ENCODE data around the gene FER1L5.

Gene FER1L5

DNA sequence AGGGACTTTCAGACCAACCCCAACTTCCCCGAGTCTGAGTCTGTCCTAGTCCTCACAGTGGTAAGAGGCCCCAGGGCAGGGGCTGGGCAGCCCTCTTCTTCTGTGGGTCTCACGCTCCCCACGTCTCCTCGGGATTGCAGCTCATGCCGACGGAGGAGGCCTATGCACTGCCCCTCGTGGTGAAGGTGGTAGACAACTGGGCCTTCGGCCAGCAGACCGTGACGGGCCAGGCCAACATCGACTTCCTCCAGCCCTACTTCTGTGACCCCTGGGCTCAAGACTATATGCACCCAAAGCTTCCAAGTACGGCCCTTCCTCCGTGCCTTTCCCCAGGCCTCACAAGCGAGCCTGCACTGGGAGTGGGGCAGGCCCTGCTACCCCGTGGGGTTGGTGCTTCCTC lies 53.0 kb downstream of the FER1L5 start:
- DNase-seq (ENCODE audit: low read depth in 2 of 2), result no peak

DNA sequence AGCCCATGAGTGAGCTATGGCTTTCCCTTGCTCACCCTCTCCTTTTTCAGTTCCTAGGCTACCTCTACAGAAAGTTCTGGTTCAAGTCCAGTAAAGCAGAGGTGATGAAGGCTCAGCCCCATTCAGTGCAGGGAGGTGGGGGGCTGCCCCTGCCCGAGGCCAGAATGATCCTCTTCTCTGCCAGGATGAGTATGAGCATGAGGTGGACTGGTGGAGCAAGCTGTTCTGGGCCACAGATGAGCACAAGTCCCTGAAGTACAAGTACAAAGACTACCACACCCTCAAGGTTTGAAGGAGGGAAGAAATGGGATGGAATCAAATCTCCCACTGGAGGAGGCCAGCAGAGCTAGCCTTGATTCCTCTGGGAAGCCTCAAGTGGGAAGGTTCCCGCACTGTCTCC lies 54.9 kb downstream of the FER1L5 start:
- DNase-seq (ENCODE audit: low read depth in 2 of 2), result no peak

DNA sequence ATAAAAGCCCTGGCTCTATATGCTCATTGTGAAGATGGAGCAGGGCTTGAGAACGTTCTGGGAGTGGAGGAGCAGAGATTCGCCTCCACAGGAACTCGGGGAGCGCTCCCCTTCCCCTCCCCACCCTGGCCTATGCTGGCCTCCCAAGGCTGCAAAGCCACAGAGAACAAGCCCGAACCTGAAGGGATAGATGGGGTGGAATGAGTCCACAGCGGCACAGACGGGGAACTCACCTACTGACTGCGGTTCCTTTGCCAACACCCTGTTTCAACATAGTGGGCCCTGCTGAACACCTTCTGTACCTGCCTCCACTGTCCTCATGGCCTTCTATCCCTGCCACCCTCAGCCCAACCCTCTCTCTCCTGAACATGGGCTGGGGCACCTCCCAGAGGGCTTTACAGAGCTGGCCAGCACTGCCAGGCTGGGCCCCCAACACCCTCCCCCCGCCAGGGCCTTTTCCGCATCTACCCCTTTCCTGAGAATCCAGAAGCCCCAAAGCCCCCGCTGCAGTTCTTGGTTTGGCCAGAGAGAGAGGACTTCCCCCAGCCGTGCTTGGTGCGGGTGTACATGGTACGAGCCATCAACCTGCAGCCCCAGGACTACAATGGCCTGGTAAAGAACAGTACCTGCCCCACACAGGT lies 55.8 kb downstream of the FER1L5 start:
- no peak for DNase-seq (ENCODE audit: low read depth in 2 of 2)

DNA sequence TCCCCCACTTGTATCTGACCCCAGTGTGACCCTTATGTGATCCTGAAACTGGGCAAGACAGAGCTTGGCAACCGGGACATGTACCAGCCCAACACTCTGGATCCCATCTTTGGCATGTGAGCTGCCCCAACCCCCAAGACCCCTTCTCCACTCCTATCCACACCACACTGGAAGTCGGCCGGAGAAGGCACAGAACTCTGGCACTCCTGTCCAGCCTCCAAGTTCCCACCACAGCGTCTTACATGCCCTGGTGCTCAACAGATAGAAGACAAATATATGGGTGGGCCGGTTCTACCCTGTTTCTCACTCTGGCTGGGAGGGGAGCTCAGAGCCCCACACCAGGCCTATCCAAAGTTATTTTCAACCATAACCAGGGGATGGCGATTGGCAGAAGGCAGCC lies 56.5 kb downstream of the FER1L5 start:
- no peak for DNase-seq (ENCODE audit: low read depth in 2 of 2)

DNA sequence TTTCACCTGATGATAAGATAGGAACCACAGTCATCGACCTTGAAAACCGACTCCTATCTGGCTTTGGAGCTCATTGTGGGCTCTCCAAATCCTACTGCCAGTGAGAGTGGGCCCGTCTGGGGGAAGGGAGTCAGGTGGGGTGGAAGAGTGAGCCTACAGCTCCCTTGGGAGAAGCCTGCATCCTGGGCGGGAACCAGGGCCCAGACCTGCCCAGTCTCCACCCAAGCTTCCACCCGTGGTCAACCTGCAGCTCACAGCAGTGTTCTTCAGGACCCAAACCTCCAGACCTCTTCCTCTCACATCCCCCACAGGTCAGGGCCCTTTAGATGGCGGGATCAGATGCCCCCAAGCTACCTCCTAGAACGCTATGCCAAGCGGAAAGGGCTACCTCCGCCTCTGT lies 57.1 kb downstream of the FER1L5 start:
- DNase-seq (ENCODE audit: low read depth in 2 of 2), result no peak

DNA sequence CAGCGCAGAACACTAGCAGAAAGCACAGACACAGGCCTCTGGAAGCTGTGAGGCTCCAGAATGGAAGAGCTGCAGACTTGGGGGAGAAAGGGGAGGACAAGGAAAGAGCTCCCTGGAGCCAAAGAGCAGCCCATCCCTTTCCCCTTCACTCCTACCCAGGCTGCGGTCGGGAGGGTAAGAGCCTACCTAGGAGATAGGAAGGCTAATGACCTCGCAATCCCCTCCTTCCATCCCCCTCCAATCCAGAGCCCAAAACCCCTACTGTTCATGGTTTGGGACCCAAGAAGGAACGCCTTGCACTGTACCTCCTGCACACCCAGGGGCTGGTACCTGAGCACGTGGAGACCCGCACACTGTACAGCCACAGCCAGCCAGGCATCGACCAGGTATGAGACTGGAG lies 57.5 kb downstream of the FER1L5 start:
- no peak for DNase-seq (ENCODE audit: low read depth in 2 of 2)

DNA sequence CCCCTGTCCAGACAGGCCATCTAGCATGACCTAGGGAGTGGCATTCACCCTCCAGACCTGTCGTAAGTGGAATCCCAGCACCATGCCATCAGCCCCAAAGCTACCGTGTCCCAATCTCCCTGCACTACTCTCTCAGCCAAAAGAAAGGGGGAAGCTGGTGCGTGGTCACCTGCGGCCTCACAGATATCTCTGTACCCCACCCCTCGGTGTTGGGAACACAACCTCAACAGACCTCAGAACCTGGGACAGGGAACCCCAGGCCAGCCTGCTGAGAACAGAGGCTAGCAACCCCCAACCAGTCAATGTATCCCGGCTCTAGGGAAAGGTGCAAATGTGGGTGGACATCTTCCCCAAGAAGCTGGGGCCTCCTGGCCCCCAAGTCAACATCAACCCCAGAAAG lies 59.1 kb downstream of the FER1L5 start:
- DNase-seq (ENCODE audit: low read depth in 2 of 2), result no peak

DNA sequence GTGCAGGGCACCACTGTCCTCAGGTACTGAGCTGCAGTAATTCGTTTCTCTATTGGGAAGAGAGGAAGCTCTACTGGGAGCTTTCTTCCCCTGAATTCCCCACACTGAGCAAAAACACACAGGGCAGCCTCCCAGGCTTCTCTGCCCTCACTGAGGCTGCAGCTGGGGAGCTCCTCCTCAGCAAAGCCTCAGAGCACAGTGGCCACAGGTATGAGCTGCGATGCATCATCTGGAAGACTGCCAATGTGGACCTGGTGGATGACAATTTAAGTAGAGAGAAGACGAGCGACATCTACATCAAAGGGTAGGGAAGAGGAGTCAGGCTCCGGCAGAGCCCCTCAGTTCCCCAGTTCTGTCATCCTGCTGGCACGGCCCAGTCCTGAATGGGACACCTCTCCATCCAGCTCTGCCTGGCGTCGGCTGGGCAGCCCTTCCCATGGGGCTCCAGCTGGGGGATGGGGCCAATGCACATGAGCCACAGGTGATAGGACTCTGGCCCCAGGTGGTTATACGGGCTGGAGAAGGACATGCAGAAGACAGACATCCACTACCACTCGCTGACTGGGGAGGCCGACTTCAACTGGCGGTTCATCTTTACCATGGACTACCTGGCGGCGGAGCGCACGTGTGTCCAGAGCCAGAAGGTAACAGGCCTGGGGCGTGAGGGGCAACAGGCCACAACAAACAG lies 59.7 kb downstream of the FER1L5 start:
- no peak for DNase-seq (ENCODE audit: low read depth in 2 of 2)

DNA sequence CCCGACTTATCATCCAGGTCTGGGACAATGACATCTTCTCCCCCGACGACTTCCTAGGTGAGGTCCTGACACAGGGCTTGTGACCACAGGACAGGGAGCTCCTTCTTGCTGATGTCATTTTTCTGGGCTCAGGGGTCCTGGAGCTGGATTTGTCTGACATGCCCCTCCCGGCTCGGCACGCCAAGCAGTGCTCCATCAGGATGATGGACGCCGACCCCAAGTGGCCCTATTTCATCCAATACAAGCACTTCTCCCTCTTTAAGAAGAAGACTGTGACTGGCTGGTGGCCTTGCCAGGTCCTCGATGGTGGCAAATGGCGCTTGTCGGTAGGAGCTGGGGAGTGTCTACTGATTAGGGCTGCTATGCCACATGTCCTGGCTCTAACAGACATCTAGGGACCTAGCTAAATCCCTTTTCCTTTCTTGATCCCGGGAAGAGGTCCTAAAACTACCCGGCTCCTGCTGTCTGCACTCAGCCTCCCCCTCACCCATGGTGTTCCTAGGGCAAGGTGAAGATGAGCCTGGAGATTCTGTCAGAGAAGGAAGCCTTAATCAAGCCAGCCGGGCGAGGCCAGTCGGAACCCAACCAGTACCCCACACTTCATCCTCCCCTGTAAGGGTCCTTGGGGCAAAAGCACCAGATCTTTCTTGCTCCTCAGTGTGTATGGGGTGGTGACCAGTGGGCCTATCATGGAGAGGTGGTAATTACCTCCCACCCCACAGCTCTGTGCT lies 60.6 kb downstream of the FER1L5 start:
- DNase-seq (ENCODE audit: low read depth in 2 of 2), result no peak

DNA sequence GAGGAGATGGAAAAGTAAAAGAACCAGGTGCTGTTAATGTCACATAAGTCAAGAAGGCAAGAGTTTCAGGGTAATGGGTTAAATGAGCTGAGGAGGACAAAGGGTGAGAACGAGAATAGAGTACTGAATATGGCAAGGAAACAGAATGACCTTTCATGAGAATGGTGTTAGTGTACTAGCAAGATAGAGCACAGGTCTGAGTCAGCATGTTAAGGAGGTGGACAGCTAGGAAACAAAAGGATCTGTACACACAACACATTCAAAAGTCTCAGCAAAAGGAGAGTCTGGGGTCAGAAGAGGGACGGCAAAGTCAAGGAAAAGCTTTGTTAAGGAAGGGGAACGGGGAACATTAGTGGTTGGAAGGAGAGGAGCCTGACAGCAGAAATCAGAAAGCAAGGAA lies 68.4 kb downstream of the FER1L5 start:
- DNase-seq (ENCODE audit: low read depth in 2 of 2), result no peak

DNA sequence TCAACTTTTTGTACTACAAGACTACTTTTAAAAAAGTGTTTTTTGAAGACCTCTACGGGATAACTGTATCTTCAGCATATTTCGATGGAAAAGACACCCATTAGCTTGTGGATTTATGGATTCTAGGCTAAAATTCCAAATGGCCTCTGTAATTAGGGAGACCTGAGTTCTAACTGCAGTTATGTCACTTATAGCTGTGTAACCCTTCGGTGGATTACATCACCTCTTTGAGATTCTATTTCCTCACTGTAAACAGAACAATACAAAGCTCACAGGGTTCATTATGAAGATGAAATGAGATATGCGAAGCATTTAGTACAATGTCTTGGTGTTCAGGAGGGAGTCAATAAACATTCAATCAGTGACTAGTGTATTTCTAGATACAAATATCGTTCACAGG lies 73.1 kb downstream of the FER1L5 start:
- no peak for DNase-seq (ENCODE audit: low read depth in 2 of 2)

DNA sequence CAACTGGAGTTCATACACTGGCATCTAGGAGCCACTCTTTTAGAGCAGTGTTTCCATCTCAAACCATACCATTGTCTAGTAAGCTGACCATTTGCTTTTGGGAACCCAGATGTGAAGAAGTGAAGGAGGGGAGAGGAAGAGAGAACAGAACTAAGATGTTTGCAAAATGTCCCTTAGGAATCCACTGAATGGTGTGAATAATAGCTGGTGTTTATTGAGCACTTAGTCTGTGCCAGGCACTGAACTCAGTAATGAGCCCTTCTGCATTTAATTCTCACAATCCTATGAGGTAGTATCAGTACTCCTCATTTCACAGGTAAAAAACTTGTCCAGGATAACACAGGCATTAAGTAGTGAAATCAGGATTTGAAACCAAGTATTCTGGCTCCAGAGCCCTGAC lies 73.8 kb downstream of the FER1L5 start:
- DNase-seq (ENCODE audit: low read depth in 2 of 2), result no peak

DNA sequence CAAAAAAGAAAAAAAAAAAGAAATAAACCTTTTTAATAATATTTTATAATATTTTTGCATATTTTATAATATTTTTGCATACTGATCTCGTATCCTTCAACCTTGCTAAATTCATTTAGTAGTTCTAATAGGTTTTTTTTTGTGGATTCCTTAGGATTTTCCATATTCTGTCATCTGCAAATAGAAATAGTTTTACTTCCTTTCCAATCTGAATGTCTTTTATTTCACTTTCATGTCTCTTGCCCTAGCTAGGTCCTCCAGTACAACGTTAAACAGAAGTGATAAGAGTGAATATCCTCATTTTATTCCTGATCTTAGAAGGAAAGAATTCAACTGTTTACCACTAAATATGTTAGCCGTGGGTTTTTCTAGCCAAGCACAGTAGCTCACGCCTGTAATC lies 83.6 kb downstream of the FER1L5 start:
- no peak for DNase-seq (ENCODE audit: low read depth in 2 of 2)

DNA sequence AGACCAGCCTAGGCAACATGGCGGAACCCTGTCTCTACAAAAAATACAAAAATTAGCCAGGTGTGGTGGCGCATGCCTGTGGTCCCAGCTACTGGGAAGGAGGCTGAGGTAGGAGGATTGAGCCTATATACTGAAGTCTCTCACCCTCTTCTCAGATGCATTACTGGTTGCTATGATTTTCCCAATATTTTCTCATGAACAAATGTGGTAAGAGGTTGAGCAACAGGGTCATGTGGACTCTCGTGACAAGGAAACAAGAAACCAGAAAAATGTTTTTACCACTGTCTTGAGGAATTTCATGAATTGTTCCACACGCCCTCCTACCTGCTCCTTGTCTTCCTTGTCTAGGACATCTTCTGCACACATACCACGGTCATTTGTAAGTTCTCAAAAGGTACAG lies 84.9 kb downstream of the FER1L5 start:
- DNase-seq (ENCODE audit: low read depth in 2 of 2), result no peak

DNA sequence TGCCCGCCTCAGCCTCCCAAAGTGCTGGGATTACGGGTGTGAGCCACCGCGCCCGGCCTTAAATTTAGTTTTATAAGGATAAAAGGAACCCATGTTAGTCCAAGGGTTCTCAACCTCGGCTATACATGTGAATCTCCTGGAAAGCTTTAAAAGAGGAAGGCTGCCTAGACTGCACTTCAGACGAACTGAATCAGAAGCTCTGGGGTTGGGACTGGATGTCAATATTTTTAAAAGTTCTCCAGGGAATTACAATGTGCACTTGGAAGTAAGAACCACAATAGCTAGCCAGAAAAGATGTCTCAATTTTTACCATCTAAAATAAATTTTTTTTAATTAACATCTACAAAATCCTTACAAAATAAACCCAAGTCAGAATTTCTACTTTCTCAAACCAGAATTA lies 87.2 kb downstream of the FER1L5 start:
- no peak for DNase-seq (ENCODE audit: low read depth in 2 of 2)

DNA sequence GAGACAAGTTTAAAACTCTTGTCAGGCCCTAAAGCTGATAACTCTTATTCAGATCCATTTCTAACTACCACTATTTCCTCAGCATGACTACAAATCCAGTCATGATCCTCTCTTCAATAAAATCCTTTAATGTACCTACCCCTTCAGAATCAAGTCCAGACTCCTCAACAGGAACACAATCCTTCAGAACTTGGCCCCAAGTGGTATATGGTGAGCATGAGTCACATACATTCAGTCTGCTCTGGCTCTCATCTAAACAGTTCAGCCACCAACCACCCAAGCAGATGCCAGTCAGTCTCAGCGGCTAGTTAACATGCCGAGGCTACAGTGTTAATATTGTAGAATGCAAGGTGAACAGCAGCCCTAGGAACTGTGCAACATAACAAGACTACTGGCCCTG lies 87.6 kb downstream of the FER1L5 start:
- DNase-seq (ENCODE audit: low read depth in 2 of 2), result no peak

DNA sequence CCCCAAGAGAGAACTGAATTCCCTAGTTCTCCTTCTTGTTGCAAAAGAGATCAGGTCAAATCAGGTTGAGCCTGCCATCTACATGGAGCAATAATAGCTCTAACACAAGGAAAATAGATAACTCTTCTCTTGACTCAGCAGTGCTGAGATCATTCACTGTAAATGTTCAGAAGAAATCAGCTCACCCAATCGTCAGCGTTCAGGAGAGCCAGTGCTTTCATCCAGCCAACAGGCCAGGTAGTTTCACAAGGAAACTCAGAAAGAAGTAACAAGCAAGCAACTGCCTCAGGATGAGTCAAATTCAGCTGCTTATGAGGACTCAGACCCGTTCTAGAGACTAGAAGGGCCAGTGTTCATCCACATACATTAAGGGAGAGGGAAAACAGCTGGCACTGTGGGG lies 91.4 kb downstream of the FER1L5 start:
- no peak for DNase-seq (ENCODE audit: low read depth in 2 of 2)

DNA sequence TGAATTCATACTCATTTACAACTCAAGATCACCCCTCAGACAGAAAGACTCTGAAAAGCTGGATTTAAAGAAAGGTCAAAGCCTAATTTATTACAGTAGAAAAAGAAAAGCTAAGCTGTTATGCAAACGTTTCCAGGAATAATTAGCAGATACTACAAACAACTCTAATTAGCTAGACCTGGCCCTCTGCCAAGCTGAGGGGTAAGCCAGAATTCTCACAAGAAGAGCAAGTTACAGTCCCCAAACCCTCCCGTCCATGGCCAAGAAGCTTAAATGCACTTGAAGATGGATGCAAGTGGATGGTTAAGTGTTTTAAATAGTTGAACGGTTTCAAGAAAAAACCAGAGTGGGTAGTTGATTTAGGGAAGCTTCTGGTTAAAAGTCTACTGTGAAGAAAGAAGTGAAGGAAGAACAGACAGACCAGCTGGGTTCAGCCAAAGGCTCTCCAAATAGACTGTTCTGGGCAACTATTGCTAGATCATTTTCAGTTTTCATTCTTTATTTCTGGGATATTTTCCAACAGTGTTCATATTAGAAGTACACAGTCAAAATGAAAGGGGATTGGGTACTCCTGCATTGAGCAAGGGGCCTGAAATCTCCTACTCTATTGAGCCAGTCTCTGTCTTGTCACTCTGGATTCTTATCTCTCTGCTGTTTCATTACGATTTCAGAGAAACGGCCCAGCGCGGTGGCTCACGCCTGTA lies 92.5 kb downstream of the FER1L5 start:
- DNase-seq (ENCODE audit: low read depth in 2 of 2), result no peak

DNA sequence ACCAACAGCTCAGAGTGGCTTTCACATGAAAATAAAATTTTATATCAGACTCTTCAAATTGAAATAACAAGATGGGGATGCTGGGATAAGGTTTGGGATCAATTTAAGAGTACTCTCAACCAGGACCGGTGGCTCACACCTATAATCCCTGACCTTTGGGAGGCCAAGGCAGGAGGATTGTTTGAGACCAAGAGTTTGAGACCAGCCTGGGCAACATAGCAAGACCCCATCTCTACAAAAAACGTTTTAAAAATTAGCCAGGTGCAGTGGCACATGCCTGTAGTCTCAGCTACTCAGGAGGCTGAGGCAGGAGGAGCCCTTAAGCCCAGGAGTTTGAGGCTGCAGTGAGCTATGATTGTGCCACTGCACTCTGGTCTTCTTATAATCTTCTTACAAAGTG lies 94.7 kb downstream of the FER1L5 start:
- no peak for DNase-seq (ENCODE audit: low read depth in 2 of 2)

DNA sequence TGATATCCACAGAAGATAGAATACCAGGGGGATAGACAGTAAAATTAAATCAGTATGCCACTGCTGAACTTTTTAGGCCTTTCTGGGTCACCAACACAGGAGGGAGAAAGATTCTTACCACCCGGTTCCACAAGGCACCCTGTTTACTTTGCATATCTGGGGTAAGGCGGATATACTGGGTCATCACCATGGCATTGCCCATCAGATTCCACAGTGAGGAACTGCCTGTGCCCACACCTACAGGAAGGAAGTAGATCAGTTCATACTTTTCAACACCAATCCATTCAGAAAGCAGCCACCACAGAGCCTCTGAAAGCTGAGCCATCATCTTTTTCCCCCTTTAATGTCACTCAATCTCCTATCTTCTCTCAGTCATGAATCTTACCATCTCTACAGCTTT lies 95.3 kb downstream of the FER1L5 start:
- DNase-seq (ENCODE audit: low read depth in 2 of 2), result no peak

DNA sequence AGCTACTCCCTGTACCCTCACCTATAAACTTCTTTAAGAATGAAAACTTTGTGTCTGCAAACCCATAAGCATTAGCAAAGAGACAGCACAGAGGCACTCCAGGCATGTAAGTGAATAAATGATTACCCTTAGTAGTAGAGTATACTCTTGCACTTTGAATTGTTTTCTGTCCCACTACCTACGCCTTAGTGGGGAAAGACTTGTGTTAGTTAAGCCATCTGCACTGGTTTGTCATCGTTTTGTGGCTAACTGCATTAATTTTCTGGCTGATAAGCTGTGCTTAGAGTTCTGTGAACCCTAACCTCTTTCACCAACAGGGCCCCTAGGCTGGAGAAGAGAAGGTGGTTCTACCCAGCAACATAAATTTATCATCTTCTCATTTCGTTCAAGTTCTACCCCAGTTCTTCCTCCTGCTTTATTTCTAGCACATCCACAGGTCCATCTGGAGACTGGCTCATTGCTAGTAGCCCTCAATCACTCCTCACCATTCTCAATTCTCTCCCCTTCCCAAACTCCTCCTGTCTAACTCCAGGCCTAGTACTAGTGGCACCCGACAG lies 96.6 kb downstream of the FER1L5 start:
- no peak for DNase-seq (ENCODE audit: low read depth in 2 of 2)

All from fibroblast of skin of left quadriceps (primary cell).